Heart right ventricle (tissue), 16 donors: Measurements from ENCODE around the gene TBC1D22A. TPM values are rescaled to one million over a fixed set of nuclear protein-coding genes. Genes with fewer than 3 reads are reported as not detected.

Experiments used
- ATAC-seq, 8 donors: fragments of 200-7000 bp; cut with Tn5 transposase; one replicate each; pipeline ENCODE4 v1.9.1; 2020; ENCODE audit warnings: mild to moderate bottlenecking in 8 of 8, moderate library complexity in 8 of 8, moderate number of reproducible peaks in 1 of 8
- DNase-seq, 2 donors: peaks; one replicate each; pipeline ENCODE4 v3.0.0-alpha.2; 2020
- H3K27ac ChIP-seq, 10 donors: fragments of 200-600 bp; sonication (generic) in 2 of 10; one replicate each; pipeline versions ENCODE4 v1.5.0 to v1.8.0; 2020 to 2022; ENCODE audit warnings: mild to moderate bottlenecking in 3 of 10
- H3K27me3 ChIP-seq, 7 donors: fragments of 200-600 bp; one replicate each; pipeline ENCODE4 v1.8.0; 2021 to 2022; ENCODE audit warnings: mild to moderate bottlenecking in 2 of 7
- H3K36me3 ChIP-seq, 9 donors: fragments of 200-600 bp; sonication (generic) in 1 of 9; one replicate each; pipeline versions ENCODE4 v1.5.0 to v1.8.0; 2020 to 2022; ENCODE audit warnings: mild to moderate bottlenecking in 2 of 9
- H3K4me1 ChIP-seq, 9 donors: fragments of 200-600 bp; sonication (generic) in 1 of 9; one replicate each; pipeline versions ENCODE4 v1.5.0 to v1.8.0; 2020 to 2022; ENCODE audit warnings: mild to moderate bottlenecking in 4 of 9
- H3K4me3 ChIP-seq, 10 donors: fragments of 200-600 bp; sonication (generic) in 2 of 10; one replicate each; pipeline versions ENCODE4 v1.5.0 to v1.8.0; 2020 to 2022; ENCODE audit warnings: mild to moderate bottlenecking in 7 of 10, moderate library complexity in 2 of 10
- H3K9me3 ChIP-seq, 11 donors: fragments of 200-600 bp in 10 of 11; sonication (generic) in 2 of 11; one replicate each; pipeline versions ENCODE4 v1.5.0 to v1.8.0; 2013 to 2022; ENCODE audit warnings: mild to moderate bottlenecking in 2 of 11, control low read depth in 1 of 11, moderate library complexity in 1 of 11
- WGBS, 2 donors: extraction: QIAGEN DNeasy Blood & Tissue Kit; methylation state at CpG; one replicate each; pipeline ENCODE4 v1.1.7; 2013; ENCODE audit warnings: inconsistent platforms in 1 of 2; 5-methylcytosine and 5-hydroxymethylcytosine counted together
- intact Hi-C, 10 donors: fragments of 100-400 bp; cut with DNase I; formaldehyde crosslinking; loops; one replicate each; pipeline versions ENCODE4 v1.11.1 to v1.14.2; 2022
- polyA plus RNA-seq, 2 donors: library from polyadenylated mRNA; stranded (reverse); fragments of 200-250 nt; gene quantifications; one replicate each; pipeline ENCODE4 v1.2.3, GENCODE V29; 2013
- total RNA-seq, 10 donors: library from RNA; stranded (reverse); fragmentation: NEBNext Ultra II Directional in 3 of 10; extraction: Animal tissue kit (Norgen Biotek cat#: 25700) in 3 of 10; gene quantifications; one replicate each; pipeline versions ENCODE4 v1.2.1 to v1.2.4, GENCODE V29; 2021 to 2023
- TF ChIP-seq, protein P1 (sequence below), 9 donors: fragments of 200-600 bp; sonication (generic) in 2 of 9; IDR thresholded peaks; one replicate each; pipeline versions ENCODE4 v1.5.0 to v1.8.0; 2021 to 2022; ENCODE audit warnings: antibody characterized with exemption in 9 of 9, mild to moderate bottlenecking in 5 of 9, moderate library complexity in 1 of 9
- donor health status: Arrhythmogenic right ventricular cardiomyopathy.
- donor health status: ischemic (EF 13 %, LVEDD 7.1; RV severe dilation, severe dysfunction).
- donor health status: healthy with polysubstance abuse.
- donor health status: DM: no; HTN: yes; CAD: no.
- donor health status: DM: no; HTN: no; CAD: no.
- donor health status: ischemic (EF 25% LVEDD 6.9; RV normal size, moderate dysfunction).
- donor health status: ischemic (EF 25% LVEDD 5.7; RV mildly dilated, moderate dysfunction).
- donor health status: healthy.
- donor health status: DM: yes; HTN: yes; CAD: no.
- donor health status: Ischemic cardiomyopathy.
- donor health status: ischemic (EF 35%, LVEDD 5.7; RV mildly dilated, moderate dysfunction).
- donor health status: nonischemic (EF 11% LVEDD 7.7; RV severe dilation, severe dysfunction).
- donor health status: DM: yes; HTN: yes; CAD: no.
- donor health status: PGD.
- donor health status: ischemic (EF 29% LVEDD 5.4; RV normal size, mild dysfunction).
- donor health status: nonischemic (EF 23%, LVEDD 6.1; RV moderate dilation, normal function).

TBC1D22A gene
- total and polyA plus RNA-seq, 12 donors = 7.2 to 27.9 (median 17.9) TPM

DNA sequence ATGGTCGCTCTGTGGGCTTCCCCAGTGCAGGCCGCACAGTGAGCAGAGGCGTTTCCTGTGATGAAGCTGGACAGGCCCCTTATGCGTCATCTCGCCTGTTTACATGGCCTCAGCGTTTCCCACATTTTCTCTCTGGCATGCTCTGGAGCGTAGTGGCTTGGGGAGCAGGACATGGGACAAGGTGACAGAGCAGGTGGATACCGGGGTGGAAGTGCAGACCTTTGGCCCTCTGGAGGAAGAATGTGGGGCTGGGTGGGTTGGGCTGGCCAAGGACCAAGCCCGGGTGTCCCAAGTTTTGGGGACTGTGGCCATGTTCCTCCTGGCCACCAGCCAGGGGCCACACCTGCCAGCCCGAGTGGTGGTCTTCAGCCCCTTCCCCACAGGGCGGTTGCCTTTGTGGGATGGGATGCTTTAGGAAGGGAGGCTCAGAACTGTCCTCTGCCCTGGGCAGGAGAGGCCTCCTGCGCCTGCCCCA is 446.6 kb downstream of the TBC1D22A start:
- Histone ChIP-seq H3K27ac (no peak overlapping the region), H3K4me3 (no peak overlapping the region), H3K9me3 (no peaks in the 10 kb centered on the region), H3K4me1 (no peaks in the 10 kb centered on the region), H3K27me3 (peaks cover 0 to 18% (median 8%) of the 10 kb centered on the region in 7 donors), H3K36me3 (no peaks in the 10 kb centered on the region)
- DNase-seq (no peak), ATAC-seq (no peak)
- intact Hi-C loops = no loop called here
- TF ChIP-seq, protein P1, sequence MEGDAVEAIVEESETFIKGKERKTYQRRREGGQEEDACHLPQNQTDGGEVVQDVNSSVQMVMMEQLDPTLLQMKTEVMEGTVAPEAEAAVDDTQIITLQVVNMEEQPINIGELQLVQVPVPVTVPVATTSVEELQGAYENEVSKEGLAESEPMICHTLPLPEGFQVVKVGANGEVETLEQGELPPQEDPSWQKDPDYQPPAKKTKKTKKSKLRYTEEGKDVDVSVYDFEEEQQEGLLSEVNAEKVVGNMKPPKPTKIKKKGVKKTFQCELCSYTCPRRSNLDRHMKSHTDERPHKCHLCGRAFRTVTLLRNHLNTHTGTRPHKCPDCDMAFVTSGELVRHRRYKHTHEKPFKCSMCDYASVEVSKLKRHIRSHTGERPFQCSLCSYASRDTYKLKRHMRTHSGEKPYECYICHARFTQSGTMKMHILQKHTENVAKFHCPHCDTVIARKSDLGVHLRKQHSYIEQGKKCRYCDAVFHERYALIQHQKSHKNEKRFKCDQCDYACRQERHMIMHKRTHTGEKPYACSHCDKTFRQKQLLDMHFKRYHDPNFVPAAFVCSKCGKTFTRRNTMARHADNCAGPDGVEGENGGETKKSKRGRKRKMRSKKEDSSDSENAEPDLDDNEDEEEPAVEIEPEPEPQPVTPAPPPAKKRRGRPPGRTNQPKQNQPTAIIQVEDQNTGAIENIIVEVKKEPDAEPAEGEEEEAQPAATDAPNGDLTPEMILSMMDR (IDR thresholded peaks at IDR 0.05) = no peak
- WGBS, 2 donors = 61 to 73% methylated on average over 12 of the region's 12 CpGs

DNA sequence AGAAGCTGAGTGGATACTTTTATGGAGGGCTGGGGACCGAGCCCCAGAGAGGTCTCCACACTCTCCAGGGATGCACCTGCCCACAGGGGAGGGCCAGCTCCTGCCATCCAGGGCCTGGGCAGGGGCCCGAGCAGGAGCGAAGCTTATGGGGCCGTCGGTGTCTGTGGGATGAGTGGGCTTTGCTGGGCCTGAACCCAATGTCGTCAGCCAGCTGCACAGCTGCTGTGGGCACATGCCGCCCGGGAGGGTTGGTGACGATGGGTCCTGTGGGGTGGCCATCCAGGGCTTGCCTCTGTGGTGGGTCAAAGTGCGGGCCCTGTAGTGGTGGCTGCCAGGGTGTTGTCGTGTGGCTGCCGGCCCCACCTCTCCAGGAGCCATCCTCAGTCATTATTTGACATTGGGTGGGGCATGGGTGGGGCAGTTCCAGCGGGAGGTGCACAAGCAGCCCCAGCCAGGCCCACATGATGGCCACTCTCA is 447.1 kb downstream of the TBC1D22A start:
- Histone ChIP-seq H3K4me3 (no peak overlapping the region), H3K27ac (no peak overlapping the region), H3K36me3 (no peaks in the 10 kb centered on the region), H3K9me3 (no peaks in the 10 kb centered on the region), H3K27me3 (peaks cover 0 to 18% (median 8%) of the 10 kb centered on the region in 7 donors), H3K4me1 (no peaks in the 10 kb centered on the region)
- 90 to 91% methylated on average over 13 of the region's 13 CpGs for WGBS, 2 donors
- TF ChIP-seq, protein P1 (IDR thresholded peaks at IDR 0.05) = no peak
- DNase-seq = no peak
- ATAC-seq = no peak
- intact Hi-C loops = loop anchor here in 1 of 10 donors (10.0 kb wide), 1 partner anchor 1285 kb away; no protein-coding TSS in a partner anchor

DNA sequence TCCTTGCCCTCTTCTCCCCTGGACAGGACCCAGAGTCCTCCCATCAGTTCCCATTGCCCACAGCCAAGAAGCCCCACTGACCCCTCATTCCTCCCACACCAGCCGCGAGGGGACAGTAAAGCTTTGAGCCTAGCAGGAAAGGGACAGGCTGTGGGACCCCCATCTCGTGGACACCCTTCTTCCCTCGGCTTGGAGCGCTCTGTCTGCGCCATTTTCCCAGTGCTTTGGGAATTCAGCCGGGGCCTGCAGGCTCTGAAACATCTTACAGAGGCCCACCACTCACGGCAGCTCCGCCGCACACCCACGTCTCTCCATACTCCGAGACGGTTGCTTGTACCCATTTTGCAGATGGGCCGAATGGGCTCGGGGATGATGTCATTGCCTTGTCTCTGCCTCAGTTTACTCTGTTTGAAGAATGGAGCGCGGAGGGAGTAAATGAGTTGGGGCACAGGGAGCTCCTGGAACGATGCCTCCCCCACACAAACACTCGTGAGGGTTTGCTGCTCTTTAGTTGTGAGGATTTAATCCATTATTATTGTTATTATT is 447.7 kb downstream of the TBC1D22A start:
- WGBS, 2 donors = 93 to 95% methylated on average over 19 of the region's 19 CpGs
- no peak for ATAC-seq
- H3K27ac ChIP-seq = no peak overlapping the region
- H3K27me3 ChIP-seq = peaks cover 0 to 18% (median 8%) of the 10 kb centered on the region in 7 donors
- no peak overlapping the region for H3K4me3 ChIP-seq
- intact Hi-C loops = loop anchor here in 1 of 10 donors (10.0 kb wide), 1 partner anchor 1285 kb away; no protein-coding TSS in a partner anchor
- no peaks in the 10 kb centered on the region for H3K36me3 ChIP-seq
- DNase-seq = no peak
- no peaks in the 10 kb centered on the region for H3K4me1 ChIP-seq
- TF ChIP-seq, protein P1 (IDR thresholded peaks at IDR 0.05) = no peak
- H3K9me3 ChIP-seq = no peaks in the 10 kb centered on the region

DNA sequence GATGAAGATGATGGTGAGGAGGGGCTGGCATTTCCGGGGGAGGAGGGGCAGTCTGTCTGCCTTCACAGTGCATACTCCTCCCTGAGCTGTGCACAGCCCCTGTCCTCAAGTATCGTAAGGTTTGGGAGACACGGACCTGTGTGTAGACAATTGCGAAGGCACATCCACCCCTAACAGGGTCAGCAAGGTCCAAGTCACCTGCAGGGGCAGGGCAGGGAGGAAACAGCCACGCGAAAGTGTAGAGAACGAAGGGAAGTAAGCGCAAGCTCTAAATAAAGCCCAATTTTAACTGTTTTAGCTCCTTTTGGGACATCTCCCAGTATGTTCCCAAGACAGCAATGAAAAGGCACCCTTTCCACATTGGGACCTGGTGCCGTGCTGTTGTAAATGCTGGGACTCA is 448.2 kb downstream of the TBC1D22A start:
- H3K36me3 ChIP-seq = no peaks in the 10 kb centered on the region
- no peak for DNase-seq
- 88 to 90% methylated on average over 9 of the region's 9 CpGs for WGBS, 2 donors
- H3K27me3 ChIP-seq = peaks cover 0 to 13% (median 7%) of the 10 kb centered on the region in 7 donors
- H3K27ac ChIP-seq = no peak overlapping the region
- intact Hi-C loops = loop anchor here in 1 of 10 donors (10.0 kb wide), 1 partner anchor 1284 kb away; no protein-coding TSS in a partner anchor
- no peaks in the 10 kb centered on the region for H3K4me1 ChIP-seq
- no peak for ATAC-seq
- H3K4me3 ChIP-seq = no peak overlapping the region
- TF ChIP-seq, protein P1 (IDR thresholded peaks at IDR 0.05) = no peak
- no peaks in the 10 kb centered on the region for H3K9me3 ChIP-seq
